Measurements from ENCODE around the gene ALPK1.
"Not testable (repeated sequence)": the region's sequence is repeated elsewhere in the genome, so short reads cannot be mapped to it uniquely, and the experiment has no call there.

DNA sequence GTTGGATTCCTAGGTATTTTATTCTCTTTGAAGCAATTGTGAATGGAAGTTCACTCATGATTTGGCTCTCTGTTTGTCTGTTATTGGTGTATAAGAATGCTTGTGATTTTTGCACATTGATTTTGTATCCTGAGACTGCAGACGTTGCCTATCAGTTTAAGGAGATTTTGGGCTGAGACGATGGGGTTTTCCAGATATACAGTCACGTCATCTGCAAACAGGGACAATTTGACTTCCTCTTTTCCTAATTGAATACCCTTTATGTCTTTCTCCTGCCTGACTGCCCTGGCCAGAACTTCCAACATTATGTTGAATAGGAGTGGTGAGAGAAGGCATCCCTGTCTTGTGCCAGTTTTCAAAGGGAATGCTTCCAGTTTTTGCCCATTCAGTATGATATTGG lies 8.3 kb downstream of the ALPK1 start:
- TF ChIP-seq, protein P1, sequence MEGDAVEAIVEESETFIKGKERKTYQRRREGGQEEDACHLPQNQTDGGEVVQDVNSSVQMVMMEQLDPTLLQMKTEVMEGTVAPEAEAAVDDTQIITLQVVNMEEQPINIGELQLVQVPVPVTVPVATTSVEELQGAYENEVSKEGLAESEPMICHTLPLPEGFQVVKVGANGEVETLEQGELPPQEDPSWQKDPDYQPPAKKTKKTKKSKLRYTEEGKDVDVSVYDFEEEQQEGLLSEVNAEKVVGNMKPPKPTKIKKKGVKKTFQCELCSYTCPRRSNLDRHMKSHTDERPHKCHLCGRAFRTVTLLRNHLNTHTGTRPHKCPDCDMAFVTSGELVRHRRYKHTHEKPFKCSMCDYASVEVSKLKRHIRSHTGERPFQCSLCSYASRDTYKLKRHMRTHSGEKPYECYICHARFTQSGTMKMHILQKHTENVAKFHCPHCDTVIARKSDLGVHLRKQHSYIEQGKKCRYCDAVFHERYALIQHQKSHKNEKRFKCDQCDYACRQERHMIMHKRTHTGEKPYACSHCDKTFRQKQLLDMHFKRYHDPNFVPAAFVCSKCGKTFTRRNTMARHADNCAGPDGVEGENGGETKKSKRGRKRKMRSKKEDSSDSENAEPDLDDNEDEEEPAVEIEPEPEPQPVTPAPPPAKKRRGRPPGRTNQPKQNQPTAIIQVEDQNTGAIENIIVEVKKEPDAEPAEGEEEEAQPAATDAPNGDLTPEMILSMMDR (IDR thresholded peaks at IDR 0.05; ENCODE audit: low read depth, low read length, missing input control) = not testable (repeated sequence)
- not testable (repeated sequence) for TF ChIP-seq SP1 (IDR thresholded peaks at IDR 0.05); RAD21 (IDR thresholded peaks at IDR 0.05); GABPA (IDR thresholded peaks at IDR 0.05 in 1 of 2, conservative IDR thresholded peaks at IDR 0.05 in 1 of 2); YY1 (IDR thresholded peaks at IDR 0.05); JUND (IDR thresholded peaks at IDR 0.05); TAF1 (conservative IDR thresholded peaks at IDR 0.05)
- TF ChIP-seq, protein P2, sequence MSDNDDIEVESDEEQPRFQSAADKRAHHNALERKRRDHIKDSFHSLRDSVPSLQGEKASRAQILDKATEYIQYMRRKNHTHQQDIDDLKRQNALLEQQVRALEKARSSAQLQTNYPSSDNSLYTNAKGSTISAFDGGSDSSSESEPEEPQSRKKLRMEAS (IDR thresholded peaks at IDR 0.05) = not testable (repeated sequence)
- TF ChIP-seq, protein P3, sequence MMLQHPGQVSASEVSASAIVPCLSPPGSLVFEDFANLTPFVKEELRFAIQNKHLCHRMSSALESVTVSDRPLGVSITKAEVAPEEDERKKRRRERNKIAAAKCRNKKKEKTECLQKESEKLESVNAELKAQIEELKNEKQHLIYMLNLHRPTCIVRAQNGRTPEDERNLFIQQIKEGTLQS (IDR thresholded peaks at IDR 0.05) = not testable (repeated sequence)
- TF ChIP-seq, protein P4, sequence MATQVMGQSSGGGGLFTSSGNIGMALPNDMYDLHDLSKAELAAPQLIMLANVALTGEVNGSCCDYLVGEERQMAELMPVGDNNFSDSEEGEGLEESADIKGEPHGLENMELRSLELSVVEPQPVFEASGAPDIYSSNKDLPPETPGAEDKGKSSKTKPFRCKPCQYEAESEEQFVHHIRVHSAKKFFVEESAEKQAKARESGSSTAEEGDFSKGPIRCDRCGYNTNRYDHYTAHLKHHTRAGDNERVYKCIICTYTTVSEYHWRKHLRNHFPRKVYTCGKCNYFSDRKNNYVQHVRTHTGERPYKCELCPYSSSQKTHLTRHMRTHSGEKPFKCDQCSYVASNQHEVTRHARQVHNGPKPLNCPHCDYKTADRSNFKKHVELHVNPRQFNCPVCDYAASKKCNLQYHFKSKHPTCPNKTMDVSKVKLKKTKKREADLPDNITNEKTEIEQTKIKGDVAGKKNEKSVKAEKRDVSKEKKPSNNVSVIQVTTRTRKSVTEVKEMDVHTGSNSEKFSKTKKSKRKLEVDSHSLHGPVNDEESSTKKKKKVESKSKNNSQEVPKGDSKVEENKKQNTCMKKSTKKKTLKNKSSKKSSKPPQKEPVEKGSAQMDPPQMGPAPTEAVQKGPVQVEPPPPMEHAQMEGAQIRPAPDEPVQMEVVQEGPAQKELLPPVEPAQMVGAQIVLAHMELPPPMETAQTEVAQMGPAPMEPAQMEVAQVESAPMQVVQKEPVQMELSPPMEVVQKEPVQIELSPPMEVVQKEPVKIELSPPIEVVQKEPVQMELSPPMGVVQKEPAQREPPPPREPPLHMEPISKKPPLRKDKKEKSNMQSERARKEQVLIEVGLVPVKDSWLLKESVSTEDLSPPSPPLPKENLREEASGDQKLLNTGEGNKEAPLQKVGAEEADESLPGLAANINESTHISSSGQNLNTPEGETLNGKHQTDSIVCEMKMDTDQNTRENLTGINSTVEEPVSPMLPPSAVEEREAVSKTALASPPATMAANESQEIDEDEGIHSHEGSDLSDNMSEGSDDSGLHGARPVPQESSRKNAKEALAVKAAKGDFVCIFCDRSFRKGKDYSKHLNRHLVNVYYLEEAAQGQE (IDR thresholded peaks at IDR 0.05) = not testable (repeated sequence)
- TF ChIP-seq, protein P5, sequence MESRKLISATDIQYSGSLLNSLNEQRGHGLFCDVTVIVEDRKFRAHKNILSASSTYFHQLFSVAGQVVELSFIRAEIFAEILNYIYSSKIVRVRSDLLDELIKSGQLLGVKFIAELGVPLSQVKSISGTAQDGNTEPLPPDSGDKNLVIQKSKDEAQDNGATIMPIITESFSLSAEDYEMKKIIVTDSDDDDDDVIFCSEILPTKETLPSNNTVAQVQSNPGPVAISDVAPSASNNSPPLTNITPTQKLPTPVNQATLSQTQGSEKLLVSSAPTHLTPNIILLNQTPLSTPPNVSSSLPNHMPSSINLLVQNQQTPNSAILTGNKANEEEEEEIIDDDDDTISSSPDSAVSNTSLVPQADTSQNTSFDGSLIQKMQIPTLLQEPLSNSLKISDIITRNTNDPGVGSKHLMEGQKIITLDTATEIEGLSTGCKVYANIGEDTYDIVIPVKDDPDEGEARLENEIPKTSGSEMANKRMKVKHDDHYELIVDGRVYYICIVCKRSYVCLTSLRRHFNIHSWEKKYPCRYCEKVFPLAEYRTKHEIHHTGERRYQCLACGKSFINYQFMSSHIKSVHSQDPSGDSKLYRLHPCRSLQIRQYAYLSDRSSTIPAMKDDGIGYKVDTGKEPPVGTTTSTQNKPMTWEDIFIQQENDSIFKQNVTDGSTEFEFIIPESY (IDR thresholded peaks at IDR 0.05) = not testable (repeated sequence)
